Common myeloid progenitor, CD34-positive (primary cell): ENCODE measurements around the gene PLEKHG3. TPM values are rescaled to one million over a fixed set of nuclear protein-coding genes. Genes with fewer than 3 reads are reported as not detected.
A peak's percentile ranks its signal among the peaks of the same experiment; 100 is the strongest.
"Not testable (repeated sequence)": the region's sequence is repeated elsewhere in the genome, so short reads cannot be mapped to it uniquely, and the experiment has no call there.

Experiments
- CTCF ChIA-PET: fragments of 350-600 bp; sonication (Branson Sonifier 250); formaldehyde crosslinking; loops from one replicate; lab custom pipeline; 2021; ENCODE audit warnings: antibody characterized with exemption; lab: Charles Lee
- POLR2A ChIA-PET: fragments of 350-600 bp; sonication (Branson Sonifier 250); formaldehyde crosslinking; loops from one replicate; lab custom pipeline; 2021; ENCODE audit warnings: antibody characterized with exemption; lab: Charles Lee
- DNase-seq, 3 donors: peaks; one replicate each; pipeline versions ENCODE4 v3.0.0 to v3.0.0-alpha.2; 2013
- H3K27ac ChIP-seq, 2 experiments: 1 replicate in 1 of 2; 2 replicates in 1 of 2; pipeline ENCODE4 v1.7.0; 2013; ENCODE audit warnings: inconsistent platforms in 2 of 2, low read length in 2 of 2, mild to moderate bottlenecking in 2 of 2, low read depth in 1 of 2, moderate library complexity in 1 of 2; ENCODE audit not compliant: severe bottlenecking in 2 of 2, insufficient read depth in 1 of 2, poor library complexity in 1 of 2
- H3K27me3 ChIP-seq, 5 experiments: replicated peaks in 2 of 5; 1 replicate in 3 of 5; 2 replicates in 2 of 5; pipeline versions ENCODE4 v1.6.1 to v1.7.0; 2013; ENCODE audit warnings: low read length in 4 of 5, mild to moderate bottlenecking in 2 of 5, moderate library complexity in 2 of 5, inconsistent platforms in 1 of 5; ENCODE audit not compliant: insufficient read depth in 5 of 5, control insufficient read depth in 4 of 5
- H3K36me3 ChIP-seq, 4 experiments: 1 replicate in 2 of 4; 2 replicates in 2 of 4; pipeline versions ENCODE4 v1.6.1 to v1.7.0; 2013; ENCODE audit warnings: low read length in 3 of 4, control low read depth in 1 of 4, mild to moderate bottlenecking in 1 of 4; ENCODE audit not compliant: control insufficient read depth in 4 of 4, insufficient read depth in 4 of 4
- H3K4me1 ChIP-seq, 4 experiments: 1 replicate in 3 of 4; 2 replicates in 1 of 4; pipeline versions ENCODE4 v1.6.1 to v1.7.1; 2013; ENCODE audit warnings: low read length in 3 of 4, mild to moderate bottlenecking in 3 of 4, control low read depth in 1 of 4, inconsistent platforms in 1 of 4, moderate library complexity in 1 of 4; ENCODE audit not compliant: control insufficient read depth in 4 of 4, insufficient read depth in 4 of 4; ENCODE audit errors: control extremely low read depth in 1 of 4
- H3K4me3 ChIP-seq, 7 experiments: 1 replicate in 4 of 7; 2 replicates in 3 of 7; pipeline versions ENCODE4 v1.5.1 to v1.7.0; 2013; ENCODE audit warnings: mild to moderate bottlenecking in 7 of 7, low read length in 6 of 7, moderate library complexity in 6 of 7, inconsistent platforms in 2 of 7, low read depth in 2 of 7, control low read depth in 1 of 7; ENCODE audit not compliant: insufficient read depth in 4 of 7, control insufficient read depth in 1 of 7; ENCODE audit errors: extremely low read depth in 1 of 7
- H3K9me3 ChIP-seq, 5 experiments: 1 replicate in 4 of 5; 2 replicates in 1 of 5; pipeline versions ENCODE4 v1.6.1 to v1.7.1; 2013; ENCODE audit warnings: low read length in 4 of 5, mild to moderate bottlenecking in 2 of 5, inconsistent platforms in 1 of 5, low read depth in 1 of 5, moderate library complexity in 1 of 5; ENCODE audit not compliant: control insufficient read depth in 4 of 5, insufficient read depth in 2 of 5; ENCODE audit errors: control extremely low read depth in 1 of 5
- WGBS: methylation state at CpG from one replicate; pipeline ENCODE4 v1.1.5; 2013; ENCODE audit not compliant: insufficient coverage; 5-methylcytosine and 5-hydroxymethylcytosine counted together
- polyA plus RNA-seq: library from polyadenylated mRNA; unstranded; fragments of 120-200 nt; gene quantifications from one replicate; pipeline ENCODE4 v1.2.1, GENCODE V29; 2013

The PLEKHG3 gene
- polyA plus RNA-seq: 0.07 TPM

DNA sequence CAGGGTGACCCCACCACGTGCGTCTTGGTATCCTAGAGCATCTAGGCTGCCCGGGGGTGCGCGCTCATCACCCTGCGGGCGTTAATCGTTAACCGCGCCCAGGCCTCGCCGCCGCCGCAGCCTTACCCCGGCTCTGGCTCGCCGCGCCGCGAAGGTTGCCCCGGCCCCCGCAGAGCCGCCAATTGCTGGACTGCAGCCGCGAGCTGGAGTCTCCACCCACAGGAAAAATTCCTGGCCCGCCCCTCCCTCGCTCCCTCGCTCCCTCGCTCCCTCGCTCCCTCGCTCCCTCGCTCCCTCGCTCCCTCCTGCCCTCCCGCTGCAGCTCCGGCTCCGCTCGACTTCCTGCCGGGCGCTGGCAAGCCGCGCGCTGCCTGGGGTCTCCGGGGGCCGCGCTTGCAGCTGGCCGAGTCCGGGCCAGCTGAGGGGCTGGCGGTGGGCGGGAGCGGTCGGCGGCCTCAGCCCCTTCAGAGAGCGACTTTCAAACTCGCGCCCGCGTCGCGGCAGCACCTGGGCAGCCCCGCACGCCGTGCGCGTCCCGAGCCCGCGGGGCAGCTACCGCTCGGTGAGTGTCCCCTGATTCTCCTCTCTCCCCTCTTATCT lies at the start of gene PLEKHG3:
Gene PLEKHG3, plus strand, starts transcription at position 282 of the 600 bp plus-strand sequence. CDS start 23,208 bp downstream, outside the sequence.
- H3K4me1 ChIP-seq: peaks cover 20 to 93% (median 58%) of the 10 kb centered on the region in 4 experiments
- no peaks in the 10 kb centered on the region for H3K9me3 ChIP-seq
- no peak within 1 kb of the TSS for H3K27ac ChIP-seq
- H3K27me3 ChIP-seq: peaks cover 0 to 66% (median 34%) of the 10 kb centered on the region in 5 experiments
- peak in 2 of 3 donors; percentile 43 to 58 for DNase-seq
- ChIA-PET CTCF (interaction anchor here (0.7 to 1.2 kb wide), 2 partner anchors 29 to 119 kb away, joined by 3 read pairs; no protein-coding TSS in a partner anchor), POLR2A (no interaction called here)
- peak within 1 kb of the TSS; percentile 11 to 74 (median 58) for H3K4me3 ChIP-seq
- no peaks in the 10 kb centered on the region for H3K36me3 ChIP-seq
- 0% methylated on average over 61 of the region's 69 CpGs for WGBS

- DNase-seq: peak in 2 of 3 donors; percentile 23 to 34
- Histone ChIP-seq H3K27ac (no peak overlapping the region), H3K27me3 (peaks cover 0 to 1% (median 0%) of the 10 kb centered on the region in 5 experiments), H3K4me3 (peak overlapping the region in 1 of 7 experiments; percentile 54), H3K4me1 (peaks cover 10 to 30% (median 26%) of the 10 kb centered on the region in 4 experiments), H3K36me3 (no peaks in the 10 kb centered on the region), H3K9me3 (no peaks in the 10 kb centered on the region)
- ChIA-PET CTCF (interaction anchor here (0.8 to 2.9 kb wide), 6 partner anchors 11 to 108 kb away, joined by 3 to 14 read pairs (median 4); no protein-coding TSS in a partner anchor), POLR2A (interaction anchor here (0.8 to 1.2 kb wide), 3 partner anchors 44 to 331 kb away, joined by 3 to 4 read pairs (median 3); partner anchors contain the start of gene FNTB)
- WGBS: over 99% methylated on average over 10 of the region's 10 CpGs
Measured at GRCh38 chr14:64654901-64655300, 49.3 kb upstream of the PLEKHG3 start.

GRCh38 chr14:64656986-64657385 lies 47.2 kb upstream of the PLEKHG3 start:
- no peak overlapping the region for H3K4me3 ChIP-seq
- peaks cover 10 to 30% (median 26%) of the 10 kb centered on the region in 4 experiments for H3K4me1 ChIP-seq
- ChIA-PET POLR2A (no interaction called here), CTCF (no interaction called here)
- WGBS: 81% methylated on average over 4 of the region's 4 CpGs
- H3K27ac ChIP-seq: no peak overlapping the region
- H3K36me3 ChIP-seq: no peaks in the 10 kb centered on the region
- H3K9me3 ChIP-seq: no peaks in the 10 kb centered on the region
- peaks cover 0 to 6% (median 0%) of the 10 kb centered on the region in 5 experiments for H3K27me3 ChIP-seq
- DNase-seq: no peak

DNA sequence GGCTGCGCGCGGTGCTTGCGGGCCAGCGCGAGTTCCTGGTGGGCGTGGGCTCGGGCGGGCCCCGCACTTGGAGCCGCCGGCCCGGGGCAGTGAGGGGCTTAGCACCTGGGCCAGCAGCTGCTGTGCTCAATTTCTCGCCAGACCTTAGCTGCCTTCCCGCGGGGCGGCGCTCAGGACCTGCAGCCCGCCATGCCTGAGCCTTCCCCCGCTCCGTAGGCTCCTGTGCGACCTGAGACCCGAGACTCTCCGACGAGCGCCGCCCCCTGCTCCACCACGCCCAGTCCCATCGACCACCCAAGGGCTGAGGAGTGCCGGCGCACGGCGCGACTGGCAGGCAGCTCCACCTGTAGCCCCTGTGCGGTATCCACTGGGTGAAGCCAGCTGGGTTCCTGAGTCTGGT lies 46.0 kb upstream of the PLEKHG3 start:
- H3K9me3 ChIP-seq: no peaks in the 10 kb centered on the region
- ChIA-PET CTCF (interaction anchor here (1.1 to 1.4 kb wide), 4 partner anchors 10 to 107 kb away, joined by 3 to 5 read pairs (median 4); no protein-coding TSS in a partner anchor), POLR2A (interaction anchor here (0.6 to 1.3 kb wide), 3 partner anchors 22 to 298 kb away, joined by 3 to 5 read pairs (median 3); partner anchors contain the start of gene HSPA2)
- no peak for DNase-seq
- 92% methylated on average over 29 of the region's 35 CpGs for WGBS
- H3K27ac ChIP-seq: no peak overlapping the region
- H3K36me3 ChIP-seq: no peaks in the 10 kb centered on the region
- H3K4me1 ChIP-seq: peaks cover 10 to 30% (median 26%) of the 10 kb centered on the region in 4 experiments
- peaks cover 0 to 6% (median 0%) of the 10 kb centered on the region in 5 experiments for H3K27me3 ChIP-seq
- H3K4me3 ChIP-seq: no peak overlapping the region

DNA sequence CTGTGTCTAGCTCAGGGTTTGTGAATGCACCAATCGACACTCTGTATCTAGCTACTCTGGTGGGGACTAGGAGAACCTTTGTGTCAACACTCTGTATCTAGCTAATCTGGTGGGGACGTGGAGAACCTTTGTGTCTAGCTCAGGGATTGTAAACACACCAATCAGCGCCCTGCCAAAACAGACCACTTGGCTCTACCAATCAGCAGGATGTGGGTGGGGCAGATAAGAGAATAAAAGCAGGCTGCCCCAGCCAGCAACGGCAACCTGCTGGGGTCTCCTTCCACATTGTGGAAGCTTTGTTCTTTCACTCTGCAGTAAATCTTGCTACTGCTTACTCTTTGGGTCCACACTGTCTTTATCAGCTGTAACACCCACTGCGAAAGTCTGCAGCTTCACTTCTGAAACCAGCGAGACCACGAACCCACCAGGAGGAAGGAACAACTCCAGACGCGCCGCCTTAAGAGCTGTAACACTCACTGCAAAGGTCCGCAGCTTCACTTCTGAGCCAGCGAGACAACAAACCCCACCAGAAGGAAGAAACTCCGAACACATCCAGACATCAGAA lies 45.4 kb upstream of the PLEKHG3 start:
- peaks cover 10 to 27% (median 21%) of the 10 kb centered on the region in 4 experiments for H3K4me1 ChIP-seq
- H3K36me3 ChIP-seq, H3K9me3 ChIP-seq, H3K27me3 ChIP-seq, H3K27ac ChIP-seq: not testable (repeated sequence)
- POLR2A ChIA-PET: interaction anchor here (0.6 to 1.3 kb wide), 2 partner anchors 118 to 298 kb away, joined by 3 to 5 read pairs; partner anchors contain the start of gene HSPA2
- H3K4me3 ChIP-seq: peak overlapping the region in 5 of 7 experiments; percentile 6 to 49 (median 37)
- peak; percentile 56 to 86 (median 77) for DNase-seq
- CTCF ChIA-PET: interaction anchor here (0.6 to 1.8 kb wide), 6 partner anchors 10 to 106 kb away, joined by 3 to 5 read pairs (median 4); no protein-coding TSS in a partner anchor
- 13% methylated on average over 6 of the region's 13 CpGs for WGBS

- ChIA-PET POLR2A (no interaction called here), CTCF (interaction anchor here (0.6 to 1.8 kb wide), 6 partner anchors 9 to 106 kb away, joined by 3 to 5 read pairs (median 4); no protein-coding TSS in a partner anchor)
- Histone ChIP-seq H3K36me3 (no peaks in the 10 kb centered on the region), H3K4me1 (peaks cover 10 to 22% (median 16%) of the 10 kb centered on the region in 4 experiments), H3K9me3 (no peaks in the 10 kb centered on the region), H3K27ac (no peak overlapping the region), H3K27me3 (peaks cover 0 to 6% (median 0%) of the 10 kb centered on the region in 5 experiments), H3K4me3 (peak overlapping the region in 5 of 7 experiments; percentile 2 to 49 (median 9))
- peak in 1 of 3 donors; percentile 22 for DNase-seq
- WGBS: 83% methylated on average over 4 of the region's 5 CpGs
Measured at GRCh38 chr14:64659366-64659765, 44.9 kb upstream of the PLEKHG3 start.
